HepG2 (cell line): Measurements from ENCODE around the gene SAMD10. TPM values are rescaled to one million over a fixed set of nuclear protein-coding genes. Genes with fewer than 3 reads are reported as not detected.

Source experiments
- ERF ChIP-seq: IDR thresholded peaks from 2 replicates; pipeline ENCODE4 v1.6.1; 2018; ENCODE audit warnings: missing biosample characterization, missing genetic modification reagents
- KDM2A ChIP-seq: sonication (generic); formaldehyde crosslinking; IDR thresholded peaks from 2 replicates; pipeline ENCODE4 v1.4.0; 2020; ENCODE audit warnings: low read depth, missing genetic modification reagents, borderline replicate concordance
- ONECUT2 ChIP-seq: sonication (generic); formaldehyde crosslinking; IDR thresholded peaks from 2 replicates; pipeline ENCODE4 v1.4.0; 2020; ENCODE audit warnings: missing genetic modification reagents
- SP5 ChIP-seq: IDR thresholded peaks from 2 replicates; pipeline ENCODE4 v1.6.1; 2016; ENCODE audit warnings: low read depth, borderline replicate concordance
- TGIF2 ChIP-seq: IDR thresholded peaks from 2 replicates; pipeline ENCODE4 v1.6.1; 2016; ENCODE audit warnings: control low read depth, missing compliant biosample characterization
- ZNF672 ChIP-seq: sonication (generic); formaldehyde crosslinking; IDR thresholded peaks from 2 replicates; pipeline ENCODE4 v1.8.1; 2022; ENCODE audit warnings: missing genetic modification reagents
- ZZZ3 ChIP-seq: sonication (generic); formaldehyde crosslinking; IDR thresholded peaks from 2 replicates; pipeline ENCODE4 v1.4.0; 2020; ENCODE audit warnings: missing genetic modification reagents, mild to moderate bottlenecking, borderline replicate concordance
- polyA plus RNA-seq, 8 experiments: library from polyadenylated mRNA; depleted of rRNA in 3 of 8; stranded (reverse) in 7 of 8; unstranded in 1 of 8; fragments of >200 nt; fragmentation: Illumina TruSeq in 4 of 8; extraction: Trizol in 4 of 8; gene quantifications; 2 replicates each; pipeline versions ENCODE4 v1.2.1 to v1.2.3, GENCODE V29; 2011 to 2016; ENCODE audit warnings: low read depth in 4 of 8, missing spikeins in 1 of 8, mixed read lengths in 1 of 8; ENCODE audit not compliant: insufficient read depth in 1 of 8
- total RNA-seq, 5 experiments: library from RNA; depleted of rRNA; stranded (reverse); fragments of >200 nt; fragmentation: Illumina TruSeq; extraction: Trizol; gene quantifications; 2 replicates each; pipeline ENCODE4 v1.2.3, GENCODE V29; 2016; ENCODE audit warnings: low read depth in 1 of 5
- TF ChIP-seq, protein P1 (sequence below): sonication (generic); formaldehyde crosslinking; IDR thresholded peaks from 2 replicates; pipeline ENCODE4 v1.5.0; 2020; ENCODE audit warnings: mild to moderate bottlenecking, missing genetic modification reagents, borderline replicate concordance
- TF ChIP-seq, protein P2 (sequence below): sonication (generic); formaldehyde crosslinking; conservative IDR thresholded peaks from 2 replicates; pipeline ENCODE4 v1.4.0; 2020; ENCODE audit warnings: mild to moderate bottlenecking, missing genetic modification reagents, moderate library complexity
- TF ChIP-seq, protein P3 (sequence below), 2 experiments: sonication (generic) in 1 of 2; formaldehyde crosslinking in 1 of 2; IDR thresholded peaks; 2 replicates each; pipeline versions ENCODE4 v1.4.0 to v1.6.1; 2018 to 2020; ENCODE audit warnings: missing genetic modification reagents in 2 of 2, borderline replicate concordance in 1 of 2, low read depth in 1 of 2, mild to moderate bottlenecking in 1 of 2, missing biosample characterization in 1 of 2
- TF ChIP-seq, protein P4 (sequence below): sonication (generic); formaldehyde crosslinking; IDR thresholded peaks from 2 replicates; pipeline ENCODE4 v1.4.0; 2020; ENCODE audit warnings: mild to moderate bottlenecking, missing genetic modification reagents
- TF ChIP-seq, protein P5 (sequence below): sonication (generic); formaldehyde crosslinking; IDR thresholded peaks from 2 replicates; pipeline ENCODE4 v1.8.0; 2022; ENCODE audit warnings: missing genetic modification reagents, mild to moderate bottlenecking, borderline replicate concordance
- TF ChIP-seq, protein P6 (sequence below): sonication (generic); formaldehyde crosslinking; IDR thresholded peaks from 2 replicates; pipeline ENCODE4 v1.5.0; 2020; ENCODE audit warnings: missing genetic modification reagents, mild to moderate bottlenecking, borderline replicate concordance

The SAMD10 gene
- total and polyA plus RNA-seq, 2 of the 13 experiments (the other 11 are each of a cell fraction or from before 2014, with no cell fraction given): 6.1 to 11.0 TPM

DNA sequence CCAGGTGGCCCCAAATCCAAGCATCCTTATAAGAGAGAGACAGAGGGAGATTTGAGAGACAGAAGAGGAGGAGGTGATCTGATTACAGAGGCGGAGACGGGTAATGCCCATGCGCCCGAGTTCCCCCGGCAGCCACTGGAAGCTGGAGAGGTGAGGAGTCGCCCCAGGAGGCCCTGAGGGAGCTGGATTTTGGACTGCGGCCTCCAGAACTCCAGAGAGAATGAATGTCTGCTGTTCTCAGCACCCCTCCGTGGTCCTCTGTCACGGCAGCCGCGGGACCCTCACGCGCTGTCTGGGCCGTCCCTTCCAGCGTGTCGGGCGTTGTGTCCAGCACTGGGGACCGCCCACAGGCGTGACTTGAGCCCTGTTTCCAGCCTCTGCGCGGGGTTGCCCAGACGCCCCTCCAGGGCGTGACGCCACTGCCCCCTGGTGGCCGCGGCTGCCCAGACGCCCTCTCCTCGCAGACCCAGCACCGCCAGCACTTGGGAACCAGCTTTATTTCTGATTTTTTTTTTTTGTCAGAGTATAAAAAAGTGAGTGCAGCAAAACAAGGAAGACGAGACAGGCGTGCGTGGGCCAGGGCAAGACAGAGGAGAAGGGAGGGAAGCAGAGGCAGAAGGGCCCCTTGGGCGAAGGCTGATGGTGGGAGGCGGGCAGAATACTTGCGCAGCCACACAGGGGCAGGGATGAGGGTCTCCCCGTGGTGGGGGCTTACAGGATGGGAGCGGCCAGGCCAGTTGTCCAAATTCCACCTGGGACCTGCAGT lies 5.6 kb downstream of the SAMD10 start (continued):
- TF ChIP-seq, protein P1, sequence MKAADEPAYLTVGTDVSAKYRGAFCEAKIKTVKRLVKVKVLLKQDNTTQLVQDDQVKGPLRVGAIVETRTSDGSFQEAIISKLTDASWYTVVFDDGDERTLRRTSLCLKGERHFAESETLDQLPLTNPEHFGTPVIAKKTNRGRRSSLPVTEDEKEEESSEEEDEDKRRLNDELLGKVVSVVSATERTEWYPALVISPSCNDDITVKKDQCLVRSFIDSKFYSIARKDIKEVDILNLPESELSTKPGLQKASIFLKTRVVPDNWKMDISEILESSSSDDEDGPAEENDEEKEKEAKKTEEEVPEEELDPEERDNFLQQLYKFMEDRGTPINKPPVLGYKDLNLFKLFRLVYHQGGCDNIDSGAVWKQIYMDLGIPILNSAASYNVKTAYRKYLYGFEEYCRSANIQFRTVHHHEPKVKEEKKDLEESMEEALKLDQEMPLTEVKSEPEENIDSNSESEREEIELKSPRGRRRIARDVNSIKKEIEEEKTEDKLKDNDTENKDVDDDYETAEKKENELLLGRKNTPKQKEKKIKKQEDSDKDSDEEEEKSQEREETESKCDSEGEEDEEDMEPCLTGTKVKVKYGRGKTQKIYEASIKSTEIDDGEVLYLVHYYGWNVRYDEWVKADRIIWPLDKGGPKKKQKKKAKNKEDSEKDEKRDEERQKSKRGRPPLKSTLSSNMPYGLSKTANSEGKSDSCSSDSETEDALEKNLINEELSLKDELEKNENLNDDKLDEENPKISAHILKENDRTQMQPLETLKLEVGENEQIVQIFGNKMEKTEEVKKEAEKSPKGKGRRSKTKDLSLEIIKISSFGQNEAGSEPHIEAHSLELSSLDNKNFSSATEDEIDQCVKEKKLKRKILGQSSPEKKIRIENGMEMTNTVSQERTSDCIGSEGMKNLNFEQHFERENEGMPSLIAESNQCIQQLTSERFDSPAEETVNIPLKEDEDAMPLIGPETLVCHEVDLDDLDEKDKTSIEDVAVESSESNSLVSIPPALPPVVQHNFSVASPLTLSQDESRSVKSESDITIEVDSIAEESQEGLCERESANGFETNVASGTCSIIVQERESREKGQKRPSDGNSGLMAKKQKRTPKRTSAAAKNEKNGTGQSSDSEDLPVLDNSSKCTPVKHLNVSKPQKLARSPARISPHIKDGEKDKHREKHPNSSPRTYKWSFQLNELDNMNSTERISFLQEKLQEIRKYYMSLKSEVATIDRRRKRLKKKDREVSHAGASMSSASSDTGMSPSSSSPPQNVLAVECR (CRISPR knock-in tag): peak; percentile 87
- TF ChIP-seq ERF (CRISPR knock-in tag) (peak; percentile 93), TGIF2 (peak; percentile 86), ZNF672 (CRISPR knock-in tag) (no peak), ZZZ3 (CRISPR knock-in tag) (peak; percentile 80; the same call in 1 of the 2 replicates), SP5 (CRISPR knock-in tag) (peak; percentile 91), ONECUT2 (CRISPR knock-in tag) (no peak), KDM2A (CRISPR knock-in tag) (peak; percentile 98)
- TF ChIP-seq, protein P2, sequence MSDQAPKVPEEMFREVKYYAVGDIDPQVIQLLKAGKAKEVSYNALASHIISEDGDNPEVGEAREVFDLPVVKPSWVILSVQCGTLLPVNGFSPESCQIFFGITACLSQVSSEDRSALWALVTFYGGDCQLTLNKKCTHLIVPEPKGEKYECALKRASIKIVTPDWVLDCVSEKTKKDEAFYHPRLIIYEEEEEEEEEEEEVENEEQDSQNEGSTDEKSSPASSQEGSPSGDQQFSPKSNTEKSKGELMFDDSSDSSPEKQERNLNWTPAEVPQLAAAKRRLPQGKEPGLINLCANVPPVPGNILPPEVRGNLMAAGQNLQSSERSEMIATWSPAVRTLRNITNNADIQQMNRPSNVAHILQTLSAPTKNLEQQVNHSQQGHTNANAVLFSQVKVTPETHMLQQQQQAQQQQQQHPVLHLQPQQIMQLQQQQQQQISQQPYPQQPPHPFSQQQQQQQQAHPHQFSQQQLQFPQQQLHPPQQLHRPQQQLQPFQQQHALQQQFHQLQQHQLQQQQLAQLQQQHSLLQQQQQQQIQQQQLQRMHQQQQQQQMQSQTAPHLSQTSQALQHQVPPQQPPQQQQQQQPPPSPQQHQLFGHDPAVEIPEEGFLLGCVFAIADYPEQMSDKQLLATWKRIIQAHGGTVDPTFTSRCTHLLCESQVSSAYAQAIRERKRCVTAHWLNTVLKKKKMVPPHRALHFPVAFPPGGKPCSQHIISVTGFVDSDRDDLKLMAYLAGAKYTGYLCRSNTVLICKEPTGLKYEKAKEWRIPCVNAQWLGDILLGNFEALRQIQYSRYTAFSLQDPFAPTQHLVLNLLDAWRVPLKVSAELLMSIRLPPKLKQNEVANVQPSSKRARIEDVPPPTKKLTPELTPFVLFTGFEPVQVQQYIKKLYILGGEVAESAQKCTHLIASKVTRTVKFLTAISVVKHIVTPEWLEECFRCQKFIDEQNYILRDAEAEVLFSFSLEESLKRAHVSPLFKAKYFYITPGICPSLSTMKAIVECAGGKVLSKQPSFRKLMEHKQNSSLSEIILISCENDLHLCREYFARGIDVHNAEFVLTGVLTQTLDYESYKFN (CRISPR knock-in tag): 0 out of 2 replicates have a peak, but pooled peaks have one; percentile 40
- TF ChIP-seq, protein P3, sequence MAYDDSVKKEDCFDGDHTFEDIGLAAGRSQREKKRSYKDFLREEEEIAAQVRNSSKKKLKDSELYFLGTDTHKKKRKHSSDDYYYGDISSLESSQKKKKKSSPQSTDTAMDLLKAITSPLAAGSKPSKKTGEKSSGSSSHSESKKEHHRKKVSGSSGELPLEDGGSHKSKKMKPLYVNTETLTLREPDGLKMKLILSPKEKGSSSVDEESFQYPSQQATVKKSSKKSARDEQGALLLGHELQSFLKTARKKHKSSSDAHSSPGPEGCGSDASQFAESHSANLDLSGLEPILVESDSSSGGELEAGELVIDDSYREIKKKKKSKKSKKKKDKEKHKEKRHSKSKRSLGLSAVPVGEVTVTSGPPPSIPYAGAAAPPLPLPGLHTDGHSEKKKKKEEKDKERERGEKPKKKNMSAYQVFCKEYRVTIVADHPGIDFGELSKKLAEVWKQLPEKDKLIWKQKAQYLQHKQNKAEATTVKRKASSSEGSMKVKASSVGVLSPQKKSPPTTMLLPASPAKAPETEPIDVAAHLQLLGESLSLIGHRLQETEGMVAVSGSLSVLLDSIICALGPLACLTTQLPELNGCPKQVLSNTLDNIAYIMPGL (CRISPR knock-in tag; IDR thresholded peaks at IDR 0.05; ENCODE audit: borderline replicate concordance in 1 of 2, low read depth in 1 of 2): peak; percentile 95 to 97
- TF ChIP-seq, protein P4, sequence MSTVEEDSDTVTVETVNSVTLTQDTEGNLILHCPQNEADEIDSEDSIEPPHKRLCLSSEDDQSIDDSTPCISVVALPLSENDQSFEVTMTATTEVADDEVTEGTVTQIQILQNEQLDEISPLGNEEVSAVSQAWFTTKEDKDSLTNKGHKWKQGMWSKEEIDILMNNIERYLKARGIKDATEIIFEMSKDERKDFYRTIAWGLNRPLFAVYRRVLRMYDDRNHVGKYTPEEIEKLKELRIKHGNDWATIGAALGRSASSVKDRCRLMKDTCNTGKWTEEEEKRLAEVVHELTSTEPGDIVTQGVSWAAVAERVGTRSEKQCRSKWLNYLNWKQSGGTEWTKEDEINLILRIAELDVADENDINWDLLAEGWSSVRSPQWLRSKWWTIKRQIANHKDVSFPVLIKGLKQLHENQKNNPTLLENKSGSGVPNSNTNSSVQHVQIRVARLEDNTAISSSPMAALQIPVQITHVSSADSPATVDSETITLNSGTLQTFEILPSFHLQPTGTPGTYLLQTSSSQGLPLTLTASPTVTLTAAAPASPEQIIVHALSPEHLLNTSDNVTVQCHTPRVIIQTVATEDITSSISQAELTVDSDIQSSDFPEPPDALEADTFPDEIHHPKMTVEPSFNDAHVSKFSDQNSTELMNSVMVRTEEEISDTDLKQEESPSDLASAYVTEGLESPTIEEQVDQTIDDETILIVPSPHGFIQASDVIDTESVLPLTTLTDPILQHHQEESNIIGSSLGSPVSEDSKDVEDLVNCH (CRISPR knock-in tag): no peak
- TF ChIP-seq, protein P5, sequence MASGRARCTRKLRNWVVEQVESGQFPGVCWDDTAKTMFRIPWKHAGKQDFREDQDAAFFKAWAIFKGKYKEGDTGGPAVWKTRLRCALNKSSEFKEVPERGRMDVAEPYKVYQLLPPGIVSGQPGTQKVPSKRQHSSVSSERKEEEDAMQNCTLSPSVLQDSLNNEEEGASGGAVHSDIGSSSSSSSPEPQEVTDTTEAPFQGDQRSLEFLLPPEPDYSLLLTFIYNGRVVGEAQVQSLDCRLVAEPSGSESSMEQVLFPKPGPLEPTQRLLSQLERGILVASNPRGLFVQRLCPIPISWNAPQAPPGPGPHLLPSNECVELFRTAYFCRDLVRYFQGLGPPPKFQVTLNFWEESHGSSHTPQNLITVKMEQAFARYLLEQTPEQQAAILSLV (CRISPR knock-in tag): 0 out of 2 replicates have a peak, but pooled peaks have one; percentile 85
- TF ChIP-seq, protein P6, sequence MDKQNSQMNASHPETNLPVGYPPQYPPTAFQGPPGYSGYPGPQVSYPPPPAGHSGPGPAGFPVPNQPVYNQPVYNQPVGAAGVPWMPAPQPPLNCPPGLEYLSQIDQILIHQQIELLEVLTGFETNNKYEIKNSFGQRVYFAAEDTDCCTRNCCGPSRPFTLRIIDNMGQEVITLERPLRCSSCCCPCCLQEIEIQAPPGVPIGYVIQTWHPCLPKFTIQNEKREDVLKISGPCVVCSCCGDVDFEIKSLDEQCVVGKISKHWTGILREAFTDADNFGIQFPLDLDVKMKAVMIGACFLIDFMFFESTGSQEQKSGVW (CRISPR knock-in tag): no peak
